K562 (cell line): ENCODE results near the gene ANKRD11. TPM values are rescaled to one million over a fixed set of nuclear protein-coding genes. Genes with fewer than 3 reads are reported as not detected.

ENCODE experiments used
- CHAMP1 ChIP-seq: fragments of 450-650 bp; IDR thresholded peaks from 2 replicates; pipeline ENCODE4 v1.6.1; 2016; ENCODE audit warnings: mild to moderate bottlenecking
- NFATC3 ChIP-seq: fragments of 450-650 bp; IDR thresholded peaks from 2 replicates; pipeline ENCODE4 v1.6.1; 2017; ENCODE audit warnings: mild to moderate bottlenecking
- RAD51 ChIP-seq: fragments of 450-650 bp; IDR thresholded peaks from 2 replicates; pipeline ENCODE4 v1.7.1; 2016; ENCODE audit warnings: low read depth, mild to moderate bottlenecking, borderline replicate concordance
- RBFOX2 ChIP-seq: fragments of 200-400 bp; formaldehyde crosslinking; IDR thresholded peaks from 2 replicates; pipeline ENCODE4 v1.6.1; 2017; ENCODE audit warnings: low read depth, mild to moderate bottlenecking, low read length, moderate library complexity
- TAF15 ChIP-seq: fragments of 200-400 bp; formaldehyde crosslinking; IDR thresholded peaks from 2 replicates; pipeline ENCODE4 v1.6.1; 2017; ENCODE audit warnings: mild to moderate bottlenecking, low read depth, low read length, moderate library complexity
- ZNF277 ChIP-seq: fragments of 250-450 bp; sonication (Bioruptor Pico); IDR thresholded peaks from 2 replicates; pipeline ENCODE4 v1.8.0; 2022; ENCODE audit warnings: inconsistent platforms, mild to moderate bottlenecking, moderate library complexity, borderline replicate concordance
- ZNF282 ChIP-seq: sonication (generic); formaldehyde crosslinking; IDR thresholded peaks from 2 replicates; pipeline ENCODE4 v1.8.1; 2023; ENCODE audit warnings: missing genetic modification reagents
- polyA plus RNA-seq, 8 experiments: library from polyadenylated mRNA; depleted of rRNA in 4 of 8; stranded (reverse) in 5 of 8; unstranded in 3 of 8; fragments of >200 nt; fragmentation: Nextera tagmentation in 2 of 8; fragmentation: Illumina TruSeq in 1 of 8; extraction: Ambion mirVana in 2 of 8; extraction: Trizol in 1 of 8; gene quantifications; 2 replicates each; pipeline versions ENCODE4 v1.2.1 to v1.2.3, GENCODE V29; 2011 to 2014; ENCODE audit warnings: inconsistent platforms in 1 of 8, missing spikeins in 1 of 8
- total RNA-seq, 7 experiments: library from RNA; depleted of rRNA in 6 of 7; stranded (reverse); fragments of >200 nt in 6 of 7; fragmentation: Illumina TruSeq in 2 of 7; extraction: Trizol in 2 of 7; gene quantifications; 2 replicates each; pipeline versions ENCODE4 v1.2.1 to v1.2.3, GENCODE V29; 2011 to 2021; ENCODE audit warnings: low replicate concordance in 1 of 7
- TF ChIP-seq, protein P1 (sequence below): fragments of 200-600 bp; sonication (generic); IDR thresholded peaks from one replicate; pipeline ENCODE4 v1.6.1; 2012; ENCODE audit warnings: mild to moderate bottlenecking, low read depth, low read length, inconsistent platforms
- TF ChIP-seq, protein P2 (sequence below): IDR thresholded peaks from 3 replicates; pipeline ENCODE4 v1.6.1; 2011; ENCODE audit warnings: borderline replicate concordance, mild to moderate bottlenecking; ENCODE audit not compliant: insufficient read length, insufficient read depth

ANKRD11 gene
- total and polyA plus RNA-seq, 9 of the 15 experiments (the other 6 are each of a cell fraction or from before 2014, with no cell fraction given): 4.7 to 126 (median 31.7) TPM

DNA sequence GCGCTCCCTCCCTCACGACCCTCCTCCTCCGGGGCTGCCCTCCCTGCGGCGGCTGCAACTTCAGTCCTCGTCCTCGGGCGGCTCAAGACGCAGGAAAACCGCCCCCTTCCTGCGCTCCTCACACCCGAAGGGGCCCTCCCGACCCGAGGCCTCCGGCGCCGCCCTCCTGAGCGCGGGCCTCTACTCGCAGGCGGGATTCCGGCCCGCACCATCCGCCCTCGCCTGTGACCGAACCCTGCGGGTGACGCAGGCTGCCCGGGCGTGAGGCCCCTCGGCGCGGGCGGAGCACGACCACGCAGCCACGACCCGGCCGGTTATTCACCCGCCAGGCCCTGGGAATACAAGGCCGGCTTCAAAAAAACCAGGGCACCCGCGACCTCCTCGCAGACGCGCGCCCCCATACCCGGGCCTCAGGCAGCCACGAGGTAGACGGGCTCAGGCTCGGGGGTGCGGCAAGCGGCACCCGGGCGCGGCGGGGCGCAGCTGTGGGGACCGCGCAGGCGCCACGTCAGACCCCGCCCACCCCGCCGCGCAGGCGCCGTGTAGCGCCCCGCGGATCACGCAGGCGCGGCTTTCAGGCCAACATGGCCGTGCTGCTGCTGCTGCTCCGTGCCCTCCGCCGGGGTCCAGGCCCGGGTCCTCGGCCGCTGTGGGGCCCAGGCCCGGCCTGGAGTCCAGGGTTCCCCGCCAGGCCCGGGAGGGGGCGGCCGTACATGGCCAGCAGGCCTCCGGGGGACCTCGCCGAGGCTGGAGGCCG is 17.7 kb upstream of the ANKRD11 start, which contains the start of gene SPG7 (continued):
- TF ChIP-seq ZNF277 (no peak), NFATC3 (no peak), RBFOX2 (peak; percentile 95), ZNF282 (CRISPR knock-in tag) (peak; percentile 0; the same call in 1 of the 2 replicates), RAD51 (no peak), TAF15 (no peak), CHAMP1 (no peak)
- TF ChIP-seq, protein P1, sequence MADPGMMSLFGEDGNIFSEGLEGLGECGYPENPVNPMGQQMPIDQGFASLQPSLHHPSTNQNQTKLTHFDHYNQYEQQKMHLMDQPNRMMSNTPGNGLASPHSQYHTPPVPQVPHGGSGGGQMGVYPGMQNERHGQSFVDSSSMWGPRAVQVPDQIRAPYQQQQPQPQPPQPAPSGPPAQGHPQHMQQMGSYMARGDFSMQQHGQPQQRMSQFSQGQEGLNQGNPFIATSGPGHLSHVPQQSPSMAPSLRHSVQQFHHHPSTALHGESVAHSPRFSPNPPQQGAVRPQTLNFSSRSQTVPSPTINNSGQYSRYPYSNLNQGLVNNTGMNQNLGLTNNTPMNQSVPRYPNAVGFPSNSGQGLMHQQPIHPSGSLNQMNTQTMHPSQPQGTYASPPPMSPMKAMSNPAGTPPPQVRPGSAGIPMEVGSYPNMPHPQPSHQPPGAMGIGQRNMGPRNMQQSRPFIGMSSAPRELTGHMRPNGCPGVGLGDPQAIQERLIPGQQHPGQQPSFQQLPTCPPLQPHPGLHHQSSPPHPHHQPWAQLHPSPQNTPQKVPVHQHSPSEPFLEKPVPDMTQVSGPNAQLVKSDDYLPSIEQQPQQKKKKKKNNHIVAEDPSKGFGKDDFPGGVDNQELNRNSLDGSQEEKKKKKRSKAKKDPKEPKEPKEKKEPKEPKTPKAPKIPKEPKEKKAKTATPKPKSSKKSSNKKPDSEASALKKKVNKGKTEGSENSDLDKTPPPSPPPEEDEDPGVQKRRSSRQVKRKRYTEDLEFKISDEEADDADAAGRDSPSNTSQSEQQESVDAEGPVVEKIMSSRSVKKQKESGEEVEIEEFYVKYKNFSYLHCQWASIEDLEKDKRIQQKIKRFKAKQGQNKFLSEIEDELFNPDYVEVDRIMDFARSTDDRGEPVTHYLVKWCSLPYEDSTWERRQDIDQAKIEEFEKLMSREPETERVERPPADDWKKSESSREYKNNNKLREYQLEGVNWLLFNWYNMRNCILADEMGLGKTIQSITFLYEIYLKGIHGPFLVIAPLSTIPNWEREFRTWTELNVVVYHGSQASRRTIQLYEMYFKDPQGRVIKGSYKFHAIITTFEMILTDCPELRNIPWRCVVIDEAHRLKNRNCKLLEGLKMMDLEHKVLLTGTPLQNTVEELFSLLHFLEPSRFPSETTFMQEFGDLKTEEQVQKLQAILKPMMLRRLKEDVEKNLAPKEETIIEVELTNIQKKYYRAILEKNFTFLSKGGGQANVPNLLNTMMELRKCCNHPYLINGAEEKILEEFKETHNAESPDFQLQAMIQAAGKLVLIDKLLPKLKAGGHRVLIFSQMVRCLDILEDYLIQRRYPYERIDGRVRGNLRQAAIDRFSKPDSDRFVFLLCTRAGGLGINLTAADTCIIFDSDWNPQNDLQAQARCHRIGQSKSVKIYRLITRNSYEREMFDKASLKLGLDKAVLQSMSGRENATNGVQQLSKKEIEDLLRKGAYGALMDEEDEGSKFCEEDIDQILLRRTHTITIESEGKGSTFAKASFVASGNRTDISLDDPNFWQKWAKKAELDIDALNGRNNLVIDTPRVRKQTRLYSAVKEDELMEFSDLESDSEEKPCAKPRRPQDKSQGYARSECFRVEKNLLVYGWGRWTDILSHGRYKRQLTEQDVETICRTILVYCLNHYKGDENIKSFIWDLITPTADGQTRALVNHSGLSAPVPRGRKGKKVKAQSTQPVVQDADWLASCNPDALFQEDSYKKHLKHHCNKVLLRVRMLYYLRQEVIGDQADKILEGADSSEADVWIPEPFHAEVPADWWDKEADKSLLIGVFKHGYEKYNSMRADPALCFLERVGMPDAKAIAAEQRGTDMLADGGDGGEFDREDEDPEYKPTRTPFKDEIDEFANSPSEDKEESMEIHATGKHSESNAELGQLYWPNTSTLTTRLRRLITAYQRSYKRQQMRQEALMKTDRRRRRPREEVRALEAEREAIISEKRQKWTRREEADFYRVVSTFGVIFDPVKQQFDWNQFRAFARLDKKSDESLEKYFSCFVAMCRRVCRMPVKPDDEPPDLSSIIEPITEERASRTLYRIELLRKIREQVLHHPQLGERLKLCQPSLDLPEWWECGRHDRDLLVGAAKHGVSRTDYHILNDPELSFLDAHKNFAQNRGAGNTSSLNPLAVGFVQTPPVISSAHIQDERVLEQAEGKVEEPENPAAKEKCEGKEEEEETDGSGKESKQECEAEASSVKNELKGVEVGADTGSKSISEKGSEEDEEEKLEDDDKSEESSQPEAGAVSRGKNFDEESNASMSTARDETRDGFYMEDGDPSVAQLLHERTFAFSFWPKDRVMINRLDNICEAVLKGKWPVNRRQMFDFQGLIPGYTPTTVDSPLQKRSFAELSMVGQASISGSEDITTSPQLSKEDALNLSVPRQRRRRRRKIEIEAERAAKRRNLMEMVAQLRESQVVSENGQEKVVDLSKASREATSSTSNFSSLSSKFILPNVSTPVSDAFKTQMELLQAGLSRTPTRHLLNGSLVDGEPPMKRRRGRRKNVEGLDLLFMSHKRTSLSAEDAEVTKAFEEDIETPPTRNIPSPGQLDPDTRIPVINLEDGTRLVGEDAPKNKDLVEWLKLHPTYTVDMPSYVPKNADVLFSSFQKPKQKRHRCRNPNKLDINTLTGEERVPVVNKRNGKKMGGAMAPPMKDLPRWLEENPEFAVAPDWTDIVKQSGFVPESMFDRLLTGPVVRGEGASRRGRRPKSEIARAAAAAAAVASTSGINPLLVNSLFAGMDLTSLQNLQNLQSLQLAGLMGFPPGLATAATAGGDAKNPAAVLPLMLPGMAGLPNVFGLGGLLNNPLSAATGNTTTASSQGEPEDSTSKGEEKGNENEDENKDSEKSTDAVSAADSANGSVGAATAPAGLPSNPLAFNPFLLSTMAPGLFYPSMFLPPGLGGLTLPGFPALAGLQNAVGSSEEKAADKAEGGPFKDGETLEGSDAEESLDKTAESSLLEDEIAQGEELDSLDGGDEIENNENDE: no peak
- TF ChIP-seq, protein P2, sequence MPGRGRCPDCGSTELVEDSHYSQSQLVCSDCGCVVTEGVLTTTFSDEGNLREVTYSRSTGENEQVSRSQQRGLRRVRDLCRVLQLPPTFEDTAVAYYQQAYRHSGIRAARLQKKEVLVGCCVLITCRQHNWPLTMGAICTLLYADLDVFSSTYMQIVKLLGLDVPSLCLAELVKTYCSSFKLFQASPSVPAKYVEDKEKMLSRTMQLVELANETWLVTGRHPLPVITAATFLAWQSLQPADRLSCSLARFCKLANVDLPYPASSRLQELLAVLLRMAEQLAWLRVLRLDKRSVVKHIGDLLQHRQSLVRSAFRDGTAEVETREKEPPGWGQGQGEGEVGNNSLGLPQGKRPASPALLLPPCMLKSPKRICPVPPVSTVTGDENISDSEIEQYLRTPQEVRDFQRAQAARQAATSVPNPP: no peak
